IgD-negative memory B cell (primary cell): ENCODE measurements around the gene PTCSC3. TPM values are rescaled to one million over a fixed set of nuclear protein-coding genes. Genes with fewer than 3 reads are reported as not detected.
"Not testable (repeated sequence)": the region's sequence is repeated elsewhere in the genome, so short reads cannot be mapped to it uniquely, and the experiment has no call there.

Experiments used
- H3K27ac Mint-ChIP-seq, 3 donors: one replicate each; pipeline ENCODE4 v1.8.0; 2020 to 2022; ENCODE audit warnings: mild to moderate bottlenecking in 3 of 3, mixed read lengths in 3 of 3, moderate library complexity in 1 of 3
- H3K27me3 Mint-ChIP-seq: one replicate; pipeline ENCODE4 v1.8.0; 2021; ENCODE audit warnings: mixed read lengths
- H3K36me3 Mint-ChIP-seq: one replicate; pipeline ENCODE4 v1.8.0; 2020; ENCODE audit warnings: mild to moderate bottlenecking, mixed read lengths
- H3K4me1 Mint-ChIP-seq, 3 donors: one replicate each; pipeline ENCODE4 v1.8.0; 2020 to 2022; ENCODE audit warnings: mixed read lengths in 3 of 3, mild to moderate bottlenecking in 1 of 3
- H3K4me3 Mint-ChIP-seq, 4 donors: one replicate each; pipeline ENCODE4 v1.8.0; 2020 to 2022; ENCODE audit warnings: mild to moderate bottlenecking in 4 of 4, mixed read lengths in 4 of 4, moderate library complexity in 3 of 4
- H3K9me3 Mint-ChIP-seq, 3 donors: one replicate each; pipeline ENCODE4 v1.8.0; 2020 to 2021; ENCODE audit warnings: mixed read lengths in 3 of 3, mild to moderate bottlenecking in 1 of 3
- polyA plus RNA-seq: library from polyadenylated mRNA; unstranded; fragments of 300-500 nt; fragmentation: Illumina TruSeq; gene quantifications from one replicate; pipeline ENCODE4 v1.2.3, GENCODE V29; 2021

PTCSC3 gene
- polyA plus RNA-seq, 1 donor from 2014 or later: not detected

- Mint-ChIP-seq H3K27ac (no peak overlapping the region), H3K4me1 (no peaks in the 10 kb centered on the region), H3K9me3 (no peaks in the 10 kb centered on the region)
Measured at GRCh38 chr14:36132826-36133225, 43.7 kb downstream of the PTCSC3 start.

GRCh38 chr14:36130186-36130585 lies 46.3 kb downstream of the PTCSC3 start:
- Mint-ChIP-seq H3K9me3 (peaks cover 0 to 3% (median 0%) of the 10 kb centered on the region in 3 donors), H3K36me3 (no peaks in the 10 kb centered on the region), H3K27ac (no peak overlapping the region), H3K4me1 (no peaks in the 10 kb centered on the region), H3K27me3 (no peaks in the 10 kb centered on the region), H3K4me3 (no peak overlapping the region)

More at GRCh38 chr14:36132826-36133225, 43.7 kb downstream of the PTCSC3 start:
- Mint-ChIP-seq H3K36me3 (no peaks in the 10 kb centered on the region), H3K27me3 (no peaks in the 10 kb centered on the region), H3K4me3 (no peak overlapping the region)

- Mint-ChIP-seq H3K27ac (no peak overlapping the region), H3K27me3 (no peaks in the 10 kb centered on the region), H3K9me3 (peaks cover 0 to 5% (median 0%) of the 10 kb centered on the region in 3 donors), H3K4me3 (no peak overlapping the region), H3K4me1 (no peaks in the 10 kb centered on the region), H3K36me3 (no peaks in the 10 kb centered on the region)
Measured at GRCh38 chr14:36129181-36129580, 47.3 kb downstream of the PTCSC3 start.

GRCh38 chr14:36113341-36113740 lies 63.2 kb downstream of the PTCSC3 start:
- Mint-ChIP-seq H3K27ac (no peak overlapping the region), H3K27me3 (no peaks in the 10 kb centered on the region), H3K4me3 (no peak overlapping the region), H3K36me3 (no peaks in the 10 kb centered on the region), H3K4me1 (no peaks in the 10 kb centered on the region), H3K9me3 (peaks cover 0 to 3% (median 0%) of the 10 kb centered on the region in 3 donors)

- Mint-ChIP-seq H3K9me3 (peaks cover 0 to 3% (median 0%) of the 10 kb centered on the region in 3 donors), H3K27me3 (no peaks in the 10 kb centered on the region), H3K4me3 (no peak overlapping the region), H3K27ac (no peak overlapping the region), H3K36me3 (no peaks in the 10 kb centered on the region), H3K4me1 (no peaks in the 10 kb centered on the region)
Measured at GRCh38 chr14:36111822-36112583, 64.5 kb downstream of the PTCSC3 start.

GRCh38 chr14:36105401-36105800 lies 71.1 kb downstream of the PTCSC3 start:
- H3K9me3 Mint-ChIP-seq: peaks cover 0 to 3% (median 0%) of the 10 kb centered on the region in 3 donors
- no peaks in the 10 kb centered on the region for H3K27me3 Mint-ChIP-seq
- H3K4me1 Mint-ChIP-seq: no peaks in the 10 kb centered on the region
- no peak overlapping the region for H3K4me3 Mint-ChIP-seq
- no peaks in the 10 kb centered on the region for H3K36me3 Mint-ChIP-seq
- no peak overlapping the region for H3K27ac Mint-ChIP-seq

GRCh38 chr14:36104258-36104657 lies 72.3 kb downstream of the PTCSC3 start:
- not testable (repeated sequence) for H3K36me3 Mint-ChIP-seq, H3K27me3 Mint-ChIP-seq, H3K4me3 Mint-ChIP-seq

GRCh38 chr14:36099619-36100018 lies 76.9 kb downstream of the PTCSC3 start:
- H3K36me3 Mint-ChIP-seq: no peaks in the 10 kb centered on the region
- H3K27me3 Mint-ChIP-seq: peaks cover 3% of the 10 kb centered on the region
- no peaks in the 10 kb centered on the region for H3K4me1 Mint-ChIP-seq
- no peak overlapping the region for H3K4me3 Mint-ChIP-seq
- peaks cover 0 to 4% (median 0%) of the 10 kb centered on the region in 3 donors for H3K9me3 Mint-ChIP-seq
- H3K27ac Mint-ChIP-seq: no peak overlapping the region

More at GRCh38 chr14:36104258-36104657, 72.3 kb downstream of the PTCSC3 start:
- H3K9me3 Mint-ChIP-seq, H3K27ac Mint-ChIP-seq, H3K4me1 Mint-ChIP-seq: not testable (repeated sequence)

GRCh38 chr14:36097356-36097755 lies 79.2 kb downstream of the PTCSC3 start:
- Mint-ChIP-seq H3K4me3 (no peak overlapping the region), H3K4me1 (no peaks in the 10 kb centered on the region), H3K9me3 (peaks cover 0 to 2% (median 0%) of the 10 kb centered on the region in 3 donors), H3K27ac (no peak overlapping the region), H3K36me3 (no peaks in the 10 kb centered on the region), H3K27me3 (peaks cover 3% of the 10 kb centered on the region)

- H3K9me3 Mint-ChIP-seq: peaks cover 0 to 3% (median 2%) of the 10 kb centered on the region in 3 donors
- peaks cover 0 to under 1% (median 0%) of the 10 kb centered on the region in 3 donors for H3K4me1 Mint-ChIP-seq
- H3K27me3 Mint-ChIP-seq: peaks cover 3% of the 10 kb centered on the region
- H3K27ac Mint-ChIP-seq: no peak overlapping the region
- no peaks in the 10 kb centered on the region for H3K36me3 Mint-ChIP-seq
- H3K4me3 Mint-ChIP-seq: no peak overlapping the region
Measured at GRCh38 chr14:36096090-36096489, 80.4 kb downstream of the PTCSC3 start.

GRCh38 chr14:36094963-36095362 lies 81.6 kb downstream of the PTCSC3 start:
- peaks cover 0 to 2% (median 0%) of the 10 kb centered on the region in 3 donors for H3K4me1 Mint-ChIP-seq
- peaks cover 0 to 5% (median 0%) of the 10 kb centered on the region in 3 donors for H3K9me3 Mint-ChIP-seq
- peaks cover 3% of the 10 kb centered on the region for H3K27me3 Mint-ChIP-seq
- H3K36me3 Mint-ChIP-seq: no peaks in the 10 kb centered on the region
- no peak overlapping the region for H3K27ac Mint-ChIP-seq
- H3K4me3 Mint-ChIP-seq: no peak overlapping the region

- peaks cover 0 to 9% (median 0%) of the 10 kb centered on the region in 3 donors for H3K9me3 Mint-ChIP-seq
- no peaks in the 10 kb centered on the region for H3K27me3 Mint-ChIP-seq
- no peak overlapping the region for H3K27ac Mint-ChIP-seq
- no peaks in the 10 kb centered on the region for H3K36me3 Mint-ChIP-seq
- peaks cover 0 to 2% (median 0%) of the 10 kb centered on the region in 3 donors for H3K4me1 Mint-ChIP-seq
- no peak overlapping the region for H3K4me3 Mint-ChIP-seq
Measured at GRCh38 chr14:36091096-36091495, 85.4 kb downstream of the PTCSC3 start.

- Mint-ChIP-seq H3K9me3 (peaks cover 0 to 9% (median 0%) of the 10 kb centered on the region in 3 donors), H3K4me1 (peaks cover 0 to 2% (median 0%) of the 10 kb centered on the region in 3 donors), H3K36me3 (no peaks in the 10 kb centered on the region), H3K27ac (no peak overlapping the region), H3K27me3 (no peaks in the 10 kb centered on the region), H3K4me3 (no peak overlapping the region)
Measured at GRCh38 chr14:36087411-36087810, 89.1 kb downstream of the PTCSC3 start.

GRCh38 chr14:36086629-36087395 lies 89.7 kb downstream of the PTCSC3 start:
- H3K36me3 Mint-ChIP-seq: no peaks in the 10 kb centered on the region
- H3K4me1 Mint-ChIP-seq: peaks cover 0 to 2% (median 0%) of the 10 kb centered on the region in 3 donors
- H3K4me3 Mint-ChIP-seq: no peak overlapping the region
- no peaks in the 10 kb centered on the region for H3K27me3 Mint-ChIP-seq
- H3K27ac Mint-ChIP-seq: no peak overlapping the region
- H3K9me3 Mint-ChIP-seq: peaks cover 0 to 9% (median 0%) of the 10 kb centered on the region in 3 donors

- H3K36me3 Mint-ChIP-seq: no peaks in the 10 kb centered on the region
- peak overlapping the region in 1 of 4 donors; percentile 3 for H3K4me3 Mint-ChIP-seq
- no peak overlapping the region for H3K27ac Mint-ChIP-seq
- H3K27me3 Mint-ChIP-seq: no peaks in the 10 kb centered on the region
- peaks cover 0 to 4% (median 0%) of the 10 kb centered on the region in 3 donors for H3K9me3 Mint-ChIP-seq
- H3K4me1 Mint-ChIP-seq: no peaks in the 10 kb centered on the region
Measured at GRCh38 chr14:36085861-36086260, 90.7 kb downstream of the PTCSC3 start.
